ENCODE measurements around the gene ZMYM5. TPM values are rescaled to one million over a fixed set of nuclear protein-coding genes. Genes with fewer than 3 reads are reported as not detected.
"Not testable (repeated sequence)": the region's sequence is repeated elsewhere in the genome, so short reads cannot be mapped to it uniquely, and the experiment has no call there.

ZMYM5 gene
- total and polyA plus RNA-seq, 8 donors = 10.1 to 36.7 (median 30.7) TPM

DNA sequence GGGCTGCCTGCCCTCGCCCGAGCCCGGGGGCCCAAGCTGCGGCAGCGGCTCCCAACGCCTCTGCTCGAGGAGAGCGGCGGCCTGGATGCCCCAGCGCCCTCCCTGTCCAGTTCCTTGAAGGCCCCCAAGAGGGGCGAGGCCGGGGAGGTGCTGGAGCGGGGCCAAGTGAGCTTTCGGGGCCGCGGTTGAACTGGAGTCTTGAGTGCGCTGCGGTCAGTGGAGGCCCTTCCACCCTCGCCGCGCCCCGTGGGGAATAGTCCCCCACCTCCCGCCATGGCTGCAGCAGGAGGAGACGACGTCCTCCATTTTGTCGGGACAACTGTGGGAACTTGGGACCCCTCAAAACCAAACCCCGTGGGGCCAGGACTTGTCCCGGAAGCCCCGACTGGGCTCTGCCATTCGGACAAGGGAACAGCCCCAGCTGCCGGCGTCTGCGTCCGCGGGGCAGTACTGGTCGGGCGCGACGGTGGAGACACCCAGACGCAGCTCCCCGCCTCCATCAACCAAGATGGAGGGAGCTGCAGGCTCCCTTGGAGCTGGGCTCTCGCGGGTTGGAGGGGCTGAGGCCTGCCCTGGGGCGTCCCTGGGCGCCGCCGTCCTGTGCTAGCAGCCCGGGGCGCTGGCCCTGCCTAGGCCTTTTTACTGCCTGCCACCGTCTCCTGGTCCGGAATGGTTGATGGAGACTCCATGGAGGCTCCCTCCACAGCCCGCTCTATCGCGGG lies 736 bp upstream of the ZMYM5 start:
- TF ChIP-seq, protein P1, sequence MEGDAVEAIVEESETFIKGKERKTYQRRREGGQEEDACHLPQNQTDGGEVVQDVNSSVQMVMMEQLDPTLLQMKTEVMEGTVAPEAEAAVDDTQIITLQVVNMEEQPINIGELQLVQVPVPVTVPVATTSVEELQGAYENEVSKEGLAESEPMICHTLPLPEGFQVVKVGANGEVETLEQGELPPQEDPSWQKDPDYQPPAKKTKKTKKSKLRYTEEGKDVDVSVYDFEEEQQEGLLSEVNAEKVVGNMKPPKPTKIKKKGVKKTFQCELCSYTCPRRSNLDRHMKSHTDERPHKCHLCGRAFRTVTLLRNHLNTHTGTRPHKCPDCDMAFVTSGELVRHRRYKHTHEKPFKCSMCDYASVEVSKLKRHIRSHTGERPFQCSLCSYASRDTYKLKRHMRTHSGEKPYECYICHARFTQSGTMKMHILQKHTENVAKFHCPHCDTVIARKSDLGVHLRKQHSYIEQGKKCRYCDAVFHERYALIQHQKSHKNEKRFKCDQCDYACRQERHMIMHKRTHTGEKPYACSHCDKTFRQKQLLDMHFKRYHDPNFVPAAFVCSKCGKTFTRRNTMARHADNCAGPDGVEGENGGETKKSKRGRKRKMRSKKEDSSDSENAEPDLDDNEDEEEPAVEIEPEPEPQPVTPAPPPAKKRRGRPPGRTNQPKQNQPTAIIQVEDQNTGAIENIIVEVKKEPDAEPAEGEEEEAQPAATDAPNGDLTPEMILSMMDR (IDR thresholded peaks at IDR 0.05) = no peak
- DNase-seq = peak; percentile 84 to 90 (median 86)
- Histone ChIP-seq H3K4me1 (peaks cover 8 to 26% of the 10 kb centered on the region in 2 donors), H3K36me3 (no peaks in the 10 kb centered on the region), H3K27ac (peak overlapping the region; percentile 100), H3K27me3 (no peaks in the 10 kb centered on the region), H3K4me3 (peak overlapping the region; percentile 75 to 95), H3K9me3 (no peaks in the 10 kb centered on the region)
- intact Hi-C loops (cut with DNase I) = no loop called here
- peak; percentile 51 for ATAC-seq

DNA sequence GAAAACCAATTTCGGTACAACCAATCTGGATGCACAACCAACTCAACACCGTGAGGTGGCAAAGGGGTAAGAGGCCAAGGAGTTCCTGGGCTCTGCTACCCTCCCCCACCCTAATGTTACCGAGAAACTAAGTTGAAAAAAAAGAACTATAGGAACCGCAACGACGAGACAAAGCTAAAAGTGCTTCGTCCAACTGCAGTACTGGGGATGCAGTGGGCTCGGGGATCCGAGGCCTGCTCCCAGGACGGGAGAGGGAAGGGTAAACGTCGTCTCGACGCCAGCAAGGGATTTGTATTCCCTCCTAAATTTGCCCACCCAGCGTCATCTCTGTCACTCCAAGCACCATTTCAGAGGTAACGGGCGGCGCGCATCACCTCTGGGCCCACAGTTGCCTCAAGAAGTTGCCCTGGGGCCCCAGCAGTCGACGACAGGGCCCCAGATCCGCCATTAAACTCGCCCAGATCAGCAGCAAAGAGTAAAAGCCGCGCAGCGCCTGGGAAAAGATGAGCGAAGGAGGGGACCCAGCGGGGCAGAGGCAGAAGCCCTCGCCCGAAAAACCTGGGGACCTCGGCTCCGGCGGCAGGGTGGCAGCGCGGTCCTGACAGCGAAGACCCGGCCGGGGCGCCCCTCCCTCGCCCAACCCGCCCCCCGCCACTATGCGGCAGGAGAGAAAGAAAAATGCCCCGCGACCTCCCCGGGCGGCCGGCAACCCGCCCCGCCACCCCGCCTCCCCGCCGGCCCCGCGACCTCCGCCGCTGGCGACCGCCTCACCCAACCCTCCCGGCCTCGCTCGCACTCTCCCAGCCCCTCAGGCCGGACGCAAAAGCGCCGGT lies 752 bp downstream of the ZMYM5 start:
- Histone ChIP-seq H3K4me3 (peak overlapping the region; percentile 75 to 95), H3K27me3 (no peaks in the 10 kb centered on the region), H3K9me3 (no peaks in the 10 kb centered on the region), H3K36me3 (peaks cover 0 to 13% of the 10 kb centered on the region in 2 donors), H3K27ac (peak overlapping the region; percentile 97 to 100), H3K4me1 (peaks cover 8 to 33% of the 10 kb centered on the region in 2 donors)
- intact Hi-C loops (cut with DNase I) = no loop called here
- peak; percentile 2 for ATAC-seq
- DNase-seq = peak in 3 of 4 donors; percentile 39 to 52 (median 43)
- TF ChIP-seq, protein P1 (IDR thresholded peaks at IDR 0.05) = no peak

DNA sequence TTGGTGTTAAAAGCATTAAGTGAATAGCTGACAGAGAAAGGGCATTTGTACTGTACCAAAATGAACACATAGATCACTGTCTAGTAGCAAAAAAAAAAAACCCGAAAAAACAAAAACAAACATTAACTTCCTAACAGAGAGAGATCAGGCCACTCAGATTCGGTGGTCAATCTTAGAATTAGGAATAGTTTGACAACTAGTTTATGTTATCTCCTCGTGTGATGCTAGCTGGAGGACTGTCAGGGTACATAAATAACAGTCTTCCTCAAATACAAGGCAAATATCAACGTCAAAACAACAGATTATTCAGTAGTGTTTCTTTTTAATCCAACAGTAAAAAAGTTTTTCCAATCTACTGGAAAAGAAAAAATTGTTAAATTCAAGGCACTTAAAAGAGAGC lies 1.7 kb downstream of the ZMYM5 start:
- H3K4me3 ChIP-seq = peak overlapping the region; percentile 75 to 95
- peaks cover 0 to 13% of the 10 kb centered on the region in 2 donors for H3K36me3 ChIP-seq
- H3K27ac ChIP-seq = peak overlapping the region; percentile 97 to 100
- H3K9me3 ChIP-seq = no peaks in the 10 kb centered on the region
- H3K4me1 ChIP-seq = peaks cover 8 to 33% of the 10 kb centered on the region in 2 donors
- ATAC-seq (no peak), DNase-seq (no peak)
- intact Hi-C loops (cut with DNase I) = no loop called here
- TF ChIP-seq, protein P1 (IDR thresholded peaks at IDR 0.05) = no peak
- no peaks in the 10 kb centered on the region for H3K27me3 ChIP-seq

DNA sequence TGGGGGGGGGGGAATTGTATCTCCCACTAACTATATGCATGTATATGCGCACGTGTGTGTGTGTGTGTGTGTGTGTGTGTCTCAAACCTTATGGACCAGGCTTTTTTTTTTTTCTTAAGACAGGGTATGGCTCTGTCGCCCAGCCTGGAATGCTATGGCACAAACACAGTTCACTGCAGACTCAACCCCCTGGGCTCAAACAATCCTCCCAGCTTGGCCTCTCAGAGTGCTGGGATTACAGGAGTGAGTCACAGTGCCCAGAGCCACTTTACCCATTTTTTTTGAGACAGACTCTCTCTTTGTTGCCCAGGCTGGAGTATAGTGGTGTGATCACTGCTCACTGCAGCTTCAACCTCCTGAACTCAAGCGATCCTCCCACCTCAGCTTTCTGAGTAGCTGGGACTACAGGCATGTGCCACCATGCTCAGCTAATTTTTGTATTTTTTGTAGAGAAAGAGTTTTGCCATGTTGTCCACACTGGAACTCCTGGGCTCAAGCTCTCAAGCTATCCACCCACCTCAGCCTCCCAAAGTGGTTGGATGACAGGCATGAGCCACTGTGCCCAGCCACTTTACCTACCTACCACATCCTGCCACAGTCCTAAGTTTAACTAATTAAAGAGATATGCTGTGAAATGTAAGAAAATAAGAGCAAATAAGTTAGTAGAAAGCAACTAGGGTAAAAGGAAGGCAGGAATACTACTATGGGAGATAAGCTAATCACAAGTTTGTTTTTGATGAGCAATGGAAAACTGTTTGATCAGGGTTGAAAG lies 2.4 kb downstream of the ZMYM5 start:
- peak overlapping the region in 1 of 2 donors; percentile 100 for H3K27ac ChIP-seq
- no peak for ATAC-seq
- no peaks in the 10 kb centered on the region for H3K27me3 ChIP-seq
- intact Hi-C loops (cut with DNase I) = no loop called here
- H3K4me1 ChIP-seq = peaks cover 8 to 33% of the 10 kb centered on the region in 2 donors
- DNase-seq = no peak
- peaks cover 0 to 20% of the 10 kb centered on the region in 2 donors for H3K36me3 ChIP-seq
- H3K4me3 ChIP-seq = peak overlapping the region in 1 of 2 donors; percentile 75
- TF ChIP-seq, protein P1 (IDR thresholded peaks at IDR 0.05) = no peak
- H3K9me3 ChIP-seq = no peaks in the 10 kb centered on the region

DNA sequence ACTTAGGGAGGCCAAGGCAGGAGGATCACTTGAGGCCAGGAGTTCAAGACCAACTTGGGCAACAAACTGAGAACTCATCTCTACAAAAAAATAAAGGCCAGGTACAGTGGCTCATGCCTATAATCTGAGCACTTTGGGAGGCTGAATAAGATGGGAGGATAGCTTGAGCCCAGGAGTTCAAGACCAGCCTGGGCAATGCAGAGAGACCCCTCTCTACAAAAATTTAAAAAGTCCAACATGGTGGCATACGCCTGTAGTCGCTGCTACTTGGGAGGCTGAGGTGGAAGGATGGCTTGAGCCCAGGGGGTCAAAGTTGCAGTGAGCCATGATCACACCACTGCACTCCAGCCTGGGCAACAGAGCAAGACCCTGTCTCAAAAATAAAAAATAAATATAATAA lies 5.8 kb downstream of the ZMYM5 start:
- H3K9me3 ChIP-seq; DNase-seq; ATAC-seq; intact Hi-C loops (cut with DNase I); H3K27me3 ChIP-seq; H3K27ac ChIP-seq; H3K4me3 ChIP-seq: not testable (repeated sequence)
- H3K36me3 ChIP-seq = peaks cover 0 to 38% of the 10 kb centered on the region in 2 donors
- peaks cover 8 to 30% of the 10 kb centered on the region in 2 donors for H3K4me1 ChIP-seq
